Activated gamma-delta T cell (primary cell): ENCODE data around the gene HOXA9.
A peak's percentile ranks its signal among the peaks of the same experiment; 100 is the strongest.

ENCODE experiments used
- DNase-seq: peaks from one replicate; lab custom pipeline; 2025; lab: John Stamatoyannopoulos, UW

Gene HOXA9

GRCh38 chr7:27153526-27153925 is 11.8 kb downstream of the HOXA9 start:
- DNase-seq, result no peak

- DNase-seq, result no peak
Observed at GRCh38 chr7:27152816-27153442, 12.4 kb downstream of the HOXA9 start.

GRCh38 chr7:27151931-27152815 is 13.2 kb downstream of the HOXA9 start, which contains the start of gene HOXA3:
HOXA3 (minus strand) TSS chr7:27152583; CDS start chr7:27110640, 41,943 bp downstream.
- no peak for DNase-seq

- no peak for DNase-seq
Observed at GRCh38 chr7:27151341-27151930, 13.9 kb downstream of the HOXA9 start.

- peak; percentile 45 for DNase-seq
Observed at GRCh38 chr7:27150568-27151340, 14.6 kb downstream of the HOXA9 start.

- DNase-seq, result no peak
Observed at GRCh38 chr7:27149842-27150567, 15.3 kb downstream of the HOXA9 start.

- DNase-seq, result no peak
Observed at GRCh38 chr7:27148756-27149641, 16.3 kb downstream of the HOXA9 start.

GRCh38 chr7:27148031-27148755 is 17.1 kb downstream of the HOXA9 start:
- DNase-seq, result no peak

GRCh38 chr7:27147199-27148030 is 17.9 kb downstream of the HOXA9 start, which contains the start of gene HOXA6:
HOXA6 (minus strand) TSS chr7:27147774; CDS start chr7:27147749, 25 bp downstream.
- no peak for DNase-seq

- no peak for DNase-seq
Observed at GRCh38 chr7:27146491-27147198, 18.7 kb downstream of the HOXA9 start.

- no peak for DNase-seq
Observed at GRCh38 chr7:27145914-27146412, 19.4 kb downstream of the HOXA9 start.

- no peak for DNase-seq
Observed at GRCh38 chr7:27145165-27145913, 20.0 kb downstream of the HOXA9 start.

GRCh38 chr7:27144781-27145164 is 20.6 kb downstream of the HOXA9 start:
- no peak for DNase-seq

- DNase-seq, result no peak
Observed at GRCh38 chr7:27143950-27144780, 21.2 kb downstream of the HOXA9 start.

GRCh38 chr7:27143023-27143949 is 22.1 kb downstream of the HOXA9 start, which contains the start of gene HOXA5:
HOXA5 (minus strand) TSS chr7:27143681; CDS start chr7:27143607, 74 bp downstream.
- DNase-seq, result no peak
